Activated naive CD4-positive, alpha-beta T cell treated with anti-CD3 and anti-CD28 coated beads for 36 hours (primary cell): ENCODE data around the gene HSPA9. TPM values are rescaled to one million over a fixed set of nuclear protein-coding genes. Genes with fewer than 3 reads are reported as not detected.
A peak's percentile ranks its signal among the peaks of the same experiment; 100 is the strongest.

ENCODE experiments used
- CTCF ChIA-PET: fragments of 350-600 bp; sonication (Branson Sonifier 250); formaldehyde crosslinking; loops from one replicate; lab custom pipeline; 2021; ENCODE audit warnings: antibody characterized with exemption; lab: Charles Lee
- DNase-seq: peaks from one replicate; pipeline ENCODE4 v3.0.0-alpha.2; 2020
- H3K27ac Mint-ChIP-seq: one replicate; pipeline ENCODE4 v1.8.0; 2021; ENCODE audit warnings: mild to moderate bottlenecking, mixed read lengths
- H3K27me3 Mint-ChIP-seq: one replicate; pipeline ENCODE4 v1.8.0; 2021; ENCODE audit warnings: low read depth, mixed read lengths
- H3K36me3 Mint-ChIP-seq: one replicate; pipeline ENCODE4 v1.8.0; 2021; ENCODE audit warnings: low read depth, mixed read lengths
- H3K4me1 Mint-ChIP-seq: one replicate; pipeline ENCODE4 v1.8.0; 2021; ENCODE audit warnings: low read depth, mixed read lengths
- H3K4me3 Mint-ChIP-seq: one replicate; pipeline ENCODE4 v1.8.0; 2021; ENCODE audit warnings: mild to moderate bottlenecking, moderate library complexity, mixed read lengths
- H3K9me3 Mint-ChIP-seq: one replicate; pipeline ENCODE4 v1.8.0; 2021; ENCODE audit warnings: mixed read lengths
- intact Hi-C: fragments of 100-400 bp; cut with micrococcal nuclease; formaldehyde crosslinking; loops from one replicate; pipeline ENCODE4 v1.15.1; 2023
- total RNA-seq, 2 experiments: library from RNA; stranded (reverse); gene quantifications; one replicate each; pipeline ENCODE4 v1.2.3, GENCODE V29; 2021

Gene HSPA9
- total RNA-seq, 2 experiments from 2014 or later, result 457 to 472 TPM

DNA sequence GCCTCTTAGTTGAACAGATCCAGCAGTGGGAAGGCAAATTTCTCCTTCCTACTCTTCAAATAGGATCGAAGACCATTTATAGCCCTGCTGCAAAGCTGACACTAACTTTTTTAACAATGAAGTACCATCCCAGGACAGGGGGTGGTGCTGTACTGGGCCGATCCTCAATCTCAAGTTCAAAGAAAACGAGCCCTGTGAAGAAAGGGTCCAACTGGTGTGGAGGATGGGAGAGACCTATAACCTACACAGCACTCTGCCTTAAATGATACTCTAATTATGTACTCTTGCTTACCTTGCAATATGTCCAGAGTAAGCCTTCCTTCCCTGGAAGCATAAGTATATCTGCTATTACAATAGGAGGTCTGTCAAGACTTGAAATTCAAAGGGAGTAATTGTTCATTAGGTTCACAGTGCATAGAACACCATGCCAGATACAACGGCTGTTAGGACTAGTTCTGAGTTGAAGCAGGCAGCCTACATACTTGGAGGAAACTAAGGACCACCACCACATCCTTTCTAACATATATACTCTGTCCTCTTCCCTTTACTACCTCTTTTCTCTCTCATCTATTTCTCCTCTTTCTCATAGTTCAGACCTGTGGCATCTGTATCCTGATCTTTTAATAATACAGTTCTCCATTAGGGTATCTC, 38.4 kb downstream of the HSPA9 start:
- no peak overlapping the region for H3K27ac Mint-ChIP-seq
- no peak for DNase-seq
- no peak overlapping the region for H3K4me3 Mint-ChIP-seq
- H3K4me1 Mint-ChIP-seq, result peaks cover 72% of the 10 kb centered on the region
- H3K36me3 Mint-ChIP-seq, result peaks cover 26% of the 10 kb centered on the region
- H3K27me3 Mint-ChIP-seq, result no peaks in the 10 kb centered on the region
- H3K9me3 Mint-ChIP-seq, result no peaks in the 10 kb centered on the region
- CTCF ChIA-PET, result no interaction called here
- intact Hi-C loops, result no loop called here

DNA sequence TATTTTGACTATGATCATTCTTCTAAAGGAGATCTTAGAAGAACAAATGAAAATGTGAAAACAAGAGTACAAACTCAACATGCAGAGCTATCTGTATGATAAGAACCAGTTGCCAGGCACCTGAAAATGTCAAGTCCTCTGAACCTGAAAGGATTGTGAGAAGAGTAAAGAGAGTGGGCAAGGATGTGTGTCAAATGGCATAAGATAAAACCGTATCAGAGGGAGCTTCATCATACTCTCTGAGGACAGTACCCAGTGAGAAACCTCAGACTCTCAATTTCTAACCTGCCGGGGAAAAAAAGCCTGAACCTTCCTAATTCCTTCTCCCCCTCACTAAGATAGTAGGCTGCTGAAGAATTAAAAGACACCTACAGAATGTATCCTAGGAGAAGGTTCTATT, 39.0 kb downstream of the HSPA9 start:
- Mint-ChIP-seq H3K36me3 (peaks cover 29% of the 10 kb centered on the region), H3K4me3 (no peak overlapping the region), H3K27ac (peak overlapping the region; percentile 51), H3K27me3 (no peaks in the 10 kb centered on the region), H3K4me1 (peaks cover 70% of the 10 kb centered on the region), H3K9me3 (no peaks in the 10 kb centered on the region)
- no peak for DNase-seq
- intact Hi-C loops, result no loop called here
- CTCF ChIA-PET, result interaction anchor here (0.6 to 1.0 kb wide), 2 partner anchors 39 to 183 kb away, joined by 3 read pairs; partner anchors contain the start of gene HSPA9

DNA sequence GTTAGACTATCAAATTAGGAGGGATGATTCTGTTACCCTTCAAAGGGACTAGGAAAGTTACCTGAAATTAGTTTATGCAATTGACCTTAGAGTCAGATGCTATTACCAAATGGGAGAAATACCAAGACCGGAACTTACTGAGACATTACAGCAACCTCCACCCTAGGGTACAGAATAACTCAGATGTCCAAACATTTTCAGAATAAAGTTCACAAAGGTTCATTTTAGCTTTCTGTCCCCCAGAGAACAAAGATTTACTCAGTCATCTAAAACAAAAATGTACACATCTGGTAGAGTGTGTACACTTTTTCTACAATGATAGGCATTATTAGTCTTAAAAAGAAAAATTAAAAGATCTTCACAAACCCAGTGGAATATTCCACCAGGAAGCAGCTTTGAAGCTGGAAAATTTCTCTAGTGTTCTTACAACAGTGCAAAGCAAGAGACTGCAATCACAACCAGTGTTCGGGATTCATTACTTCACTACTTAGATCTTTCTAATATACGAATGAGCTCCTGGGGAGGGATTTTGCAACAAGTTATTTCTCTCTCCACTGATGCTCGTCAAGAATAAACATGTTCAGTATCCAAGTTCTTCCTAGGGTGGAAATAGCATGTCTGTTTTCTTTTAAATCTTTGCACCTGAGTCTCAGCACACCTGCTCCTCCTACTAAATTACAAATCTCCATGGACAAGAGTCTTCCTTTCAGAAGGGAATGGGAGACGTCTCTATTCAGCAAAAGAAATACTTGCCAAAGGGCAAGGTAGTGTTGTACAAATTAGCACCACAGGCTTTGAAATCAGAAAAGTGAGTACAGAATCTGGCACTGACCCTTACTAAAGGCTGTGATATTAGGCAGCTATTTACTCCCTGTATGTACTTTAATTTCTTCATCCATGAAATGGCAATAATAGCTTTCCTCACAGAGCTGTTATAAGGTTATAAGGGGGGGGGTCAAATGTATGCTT, 40.9 kb downstream of the HSPA9 start:
- Mint-ChIP-seq H3K36me3 (peaks cover 32% of the 10 kb centered on the region), H3K9me3 (no peaks in the 10 kb centered on the region), H3K4me1 (peaks cover 65% of the 10 kb centered on the region), H3K27me3 (no peaks in the 10 kb centered on the region), H3K4me3 (no peak overlapping the region), H3K27ac (no peak overlapping the region)
- intact Hi-C loops, result no loop called here
- no peak for DNase-seq
- CTCF ChIA-PET, result interaction anchor here (0.5 to 0.6 kb wide), 2 partner anchors 86 to 413 kb away, joined by 3 read pairs; no protein-coding TSS in a partner anchor

DNA sequence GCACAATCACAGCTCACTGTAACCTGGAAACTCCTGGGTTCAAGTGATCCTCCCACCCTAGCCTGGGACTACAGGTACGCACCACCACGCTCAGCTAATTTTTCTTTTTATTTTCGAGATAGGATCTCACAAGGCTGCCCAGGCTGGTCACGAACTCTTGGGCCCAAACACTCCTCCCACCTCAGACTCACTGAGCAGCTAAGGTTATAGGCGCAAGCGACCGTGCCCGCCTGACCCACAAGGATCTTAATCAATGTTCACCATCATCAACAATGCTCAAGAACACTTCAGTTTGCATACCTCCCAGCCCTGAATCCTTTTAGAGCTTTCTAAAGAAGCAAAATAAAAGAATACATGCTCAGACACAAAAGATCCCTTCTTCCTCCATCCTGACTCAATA, 45.4 kb downstream of the HSPA9 start:
- no peaks in the 10 kb centered on the region for H3K27me3 Mint-ChIP-seq
- H3K27ac Mint-ChIP-seq, result no peak overlapping the region
- peaks cover 41% of the 10 kb centered on the region for H3K36me3 Mint-ChIP-seq
- H3K4me1 Mint-ChIP-seq, result peaks cover 55% of the 10 kb centered on the region
- CTCF ChIA-PET, result interaction anchor here (0.6 to 1.0 kb wide), 2 partner anchors 80 to 334 kb away, joined by 3 read pairs; no protein-coding TSS in a partner anchor
- intact Hi-C loops, result no loop called here
- no peak overlapping the region for H3K4me3 Mint-ChIP-seq
- no peak for DNase-seq
- H3K9me3 Mint-ChIP-seq, result no peaks in the 10 kb centered on the region

DNA sequence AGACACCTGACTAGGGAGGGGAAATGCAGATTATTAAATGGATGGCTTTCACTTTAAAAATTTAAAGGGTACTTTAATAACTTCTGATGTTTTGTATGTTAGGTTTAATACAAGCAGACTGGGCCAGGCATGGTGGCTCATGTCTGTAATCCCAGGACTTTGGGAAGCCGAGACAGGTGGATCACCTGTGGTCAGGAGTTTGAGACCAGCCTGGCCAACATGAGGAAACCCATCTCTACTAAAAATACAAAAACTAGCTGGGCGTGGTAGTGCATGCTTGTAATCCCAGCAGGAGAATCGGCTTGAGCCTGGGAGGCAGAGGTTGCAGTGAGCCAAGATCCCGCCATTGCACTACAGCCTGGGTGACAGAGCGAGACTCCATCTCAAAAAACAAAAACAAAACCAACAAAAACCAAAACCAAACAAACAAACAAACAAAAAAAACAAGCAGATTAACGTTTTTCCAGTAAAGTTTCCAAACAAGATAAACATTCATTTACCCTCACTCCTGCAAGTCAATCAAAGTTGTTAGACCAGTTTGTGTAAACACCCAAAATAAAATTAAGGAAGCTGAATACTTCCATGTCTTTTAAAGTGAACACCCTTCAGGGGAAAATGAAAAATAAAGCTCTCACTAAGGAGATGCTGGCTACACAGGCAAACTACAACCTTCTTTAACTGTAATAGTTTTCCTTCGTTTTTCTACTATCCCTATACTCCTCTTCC, 46.3 kb downstream of the HSPA9 start:
- Mint-ChIP-seq H3K27me3 (no peaks in the 10 kb centered on the region), H3K4me1 (peaks cover 51% of the 10 kb centered on the region), H3K36me3 (peaks cover 34% of the 10 kb centered on the region), H3K27ac (no peak overlapping the region), H3K4me3 (no peak overlapping the region), H3K9me3 (no peaks in the 10 kb centered on the region)
- intact Hi-C loops, result no loop called here
- CTCF ChIA-PET, result interaction anchor here (0.7 to 0.8 kb wide), 3 partner anchors 12 to 177 kb away, joined by 3 to 9 read pairs (median 6); no protein-coding TSS in a partner anchor
- DNase-seq, result no peak

DNA sequence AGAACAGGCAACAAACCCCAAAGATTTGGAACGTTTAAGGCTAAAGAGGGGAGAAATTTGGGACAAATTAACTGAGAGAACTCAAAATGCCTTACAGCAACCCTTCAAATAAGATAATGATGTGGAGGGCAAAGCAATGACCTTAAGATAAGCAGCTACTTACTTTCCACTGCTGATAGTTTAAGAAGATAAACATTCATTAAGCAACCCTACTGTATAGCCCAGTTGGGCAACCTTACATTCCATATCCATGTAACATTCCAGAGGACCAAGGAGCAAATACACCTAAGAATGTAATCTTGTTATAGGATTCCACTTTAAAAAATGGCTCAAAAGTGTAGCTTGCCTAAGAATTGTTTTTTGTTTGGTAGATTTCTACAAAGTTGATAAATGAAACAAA, 47.0 kb downstream of the HSPA9 start:
- H3K27me3 Mint-ChIP-seq, result no peaks in the 10 kb centered on the region
- intact Hi-C loops, result no loop called here
- no peaks in the 10 kb centered on the region for H3K9me3 Mint-ChIP-seq
- CTCF ChIA-PET, result interaction anchor here (0.8 kb wide), 1 partner anchor 46 kb away, joined by 3 read pairs; no protein-coding TSS in a partner anchor
- no peak for DNase-seq
- H3K4me1 Mint-ChIP-seq, result peaks cover 51% of the 10 kb centered on the region
- H3K4me3 Mint-ChIP-seq, result no peak overlapping the region
- no peak overlapping the region for H3K27ac Mint-ChIP-seq
- peaks cover 33% of the 10 kb centered on the region for H3K36me3 Mint-ChIP-seq

DNA sequence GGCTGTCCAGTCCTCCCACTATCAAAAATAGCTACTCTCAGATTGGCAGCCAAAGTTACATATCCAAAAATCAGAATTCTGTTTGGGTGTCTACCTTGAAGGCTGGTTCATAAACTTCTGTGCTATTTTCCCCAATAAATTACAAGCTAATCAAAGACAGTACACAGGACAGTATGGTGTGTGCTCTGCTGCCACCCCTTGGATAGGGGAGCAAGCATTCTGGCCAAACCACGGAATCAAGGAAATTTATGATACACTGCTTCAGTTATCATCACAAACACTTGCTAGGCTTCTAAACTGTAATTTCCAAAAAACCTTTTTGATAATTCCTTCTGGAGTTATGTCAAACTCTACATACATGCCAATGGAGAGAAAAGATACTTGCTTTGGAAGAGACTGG, 48.0 kb downstream of the HSPA9 start:
- peaks cover 27% of the 10 kb centered on the region for H3K36me3 Mint-ChIP-seq
- no peaks in the 10 kb centered on the region for H3K27me3 Mint-ChIP-seq
- DNase-seq, result no peak
- intact Hi-C loops, result no loop called here
- H3K4me1 Mint-ChIP-seq, result peaks cover 49% of the 10 kb centered on the region
- no peak overlapping the region for H3K27ac Mint-ChIP-seq
- no peaks in the 10 kb centered on the region for H3K9me3 Mint-ChIP-seq
- CTCF ChIA-PET, result no interaction called here
- H3K4me3 Mint-ChIP-seq, result no peak overlapping the region

DNA sequence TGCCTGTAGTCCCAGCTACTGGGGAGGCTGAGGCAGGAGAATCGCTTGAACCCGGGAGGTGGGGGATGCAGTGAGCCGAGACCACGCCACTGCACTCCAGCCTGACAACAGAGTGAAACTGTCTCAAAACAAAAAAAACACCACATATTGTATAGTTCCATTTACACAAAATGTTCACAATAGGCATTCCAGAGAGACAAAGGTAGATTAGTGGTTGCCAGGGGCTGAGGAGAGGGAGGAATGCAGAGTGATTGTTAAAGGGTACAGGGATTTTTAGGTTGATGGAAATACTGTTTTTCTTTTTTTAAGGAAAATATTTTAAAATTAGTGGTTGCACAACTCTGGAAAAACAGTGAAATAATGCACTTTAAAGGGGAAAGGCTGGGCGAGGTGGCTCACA, 51.8 kb downstream of the HSPA9 start:
- no peaks in the 10 kb centered on the region for H3K27me3 Mint-ChIP-seq
- intact Hi-C loops, result no loop called here
- no peaks in the 10 kb centered on the region for H3K9me3 Mint-ChIP-seq
- CTCF ChIA-PET, result no interaction called here
- peaks cover 40% of the 10 kb centered on the region for H3K4me1 Mint-ChIP-seq
- no peak overlapping the region for H3K4me3 Mint-ChIP-seq
- H3K36me3 Mint-ChIP-seq, result peaks cover 17% of the 10 kb centered on the region
- no peak overlapping the region for H3K27ac Mint-ChIP-seq
- DNase-seq, result no peak

DNA sequence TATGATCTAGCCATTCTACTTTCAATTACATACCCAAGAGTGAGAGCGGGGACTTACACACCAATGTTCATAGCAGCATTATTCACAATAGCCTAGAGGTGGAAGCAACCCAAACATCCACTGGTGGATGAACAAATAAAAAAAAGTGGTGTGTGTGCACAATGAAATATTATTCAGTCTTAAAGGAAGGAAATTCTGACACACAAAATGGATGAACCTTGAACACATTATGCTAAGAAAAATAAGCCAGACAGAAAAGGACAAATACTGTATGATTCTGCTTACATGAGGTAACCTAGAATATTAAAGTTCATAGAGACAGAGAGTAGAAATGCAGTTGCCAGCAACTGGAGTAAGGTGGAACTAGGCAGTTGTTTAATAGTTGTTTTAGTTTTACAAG, 54.2 kb downstream of the HSPA9 start:
- Mint-ChIP-seq H3K4me3 (no peak overlapping the region), H3K27ac (peak overlapping the region; percentile 59), H3K4me1 (peaks cover 31% of the 10 kb centered on the region), H3K27me3 (no peaks in the 10 kb centered on the region), H3K36me3 (peaks cover 22% of the 10 kb centered on the region), H3K9me3 (no peaks in the 10 kb centered on the region)
- CTCF ChIA-PET, result interaction anchor here (0.6 to 0.9 kb wide), 3 partner anchors 15 to 338 kb away, joined by 3 read pairs; no protein-coding TSS in a partner anchor
- intact Hi-C loops, result no loop called here
- no peak for DNase-seq

DNA sequence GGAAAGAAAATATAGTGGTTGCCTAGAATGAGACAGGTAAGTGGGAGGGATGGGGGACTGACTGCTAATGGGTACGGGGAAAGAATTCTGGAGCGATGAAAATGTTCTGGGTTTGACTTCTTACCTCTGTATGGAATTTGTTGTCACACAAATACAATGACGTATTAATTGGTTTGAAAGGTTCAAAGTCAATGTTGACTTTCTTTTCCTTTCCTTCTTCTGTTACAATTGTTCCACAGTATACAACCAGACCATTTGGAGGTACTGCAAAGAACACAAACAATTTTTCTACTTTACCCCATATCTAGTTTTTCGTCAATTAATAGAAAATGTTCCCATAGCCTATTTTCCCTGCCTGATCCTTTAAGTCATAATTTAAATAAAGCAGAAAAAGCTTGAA, 57.8 kb downstream of the HSPA9 start:
- Mint-ChIP-seq H3K9me3 (no peaks in the 10 kb centered on the region), H3K36me3 (peaks cover 38% of the 10 kb centered on the region), H3K27ac (no peak overlapping the region), H3K4me1 (peaks cover 17% of the 10 kb centered on the region), H3K27me3 (no peaks in the 10 kb centered on the region), H3K4me3 (no peak overlapping the region)
- intact Hi-C loops, result no loop called here
- no peak for DNase-seq
- CTCF ChIA-PET, result interaction anchor here (1.1 kb wide), 1 partner anchor 67 kb away, joined by 3 read pairs; no protein-coding TSS in a partner anchor

DNA sequence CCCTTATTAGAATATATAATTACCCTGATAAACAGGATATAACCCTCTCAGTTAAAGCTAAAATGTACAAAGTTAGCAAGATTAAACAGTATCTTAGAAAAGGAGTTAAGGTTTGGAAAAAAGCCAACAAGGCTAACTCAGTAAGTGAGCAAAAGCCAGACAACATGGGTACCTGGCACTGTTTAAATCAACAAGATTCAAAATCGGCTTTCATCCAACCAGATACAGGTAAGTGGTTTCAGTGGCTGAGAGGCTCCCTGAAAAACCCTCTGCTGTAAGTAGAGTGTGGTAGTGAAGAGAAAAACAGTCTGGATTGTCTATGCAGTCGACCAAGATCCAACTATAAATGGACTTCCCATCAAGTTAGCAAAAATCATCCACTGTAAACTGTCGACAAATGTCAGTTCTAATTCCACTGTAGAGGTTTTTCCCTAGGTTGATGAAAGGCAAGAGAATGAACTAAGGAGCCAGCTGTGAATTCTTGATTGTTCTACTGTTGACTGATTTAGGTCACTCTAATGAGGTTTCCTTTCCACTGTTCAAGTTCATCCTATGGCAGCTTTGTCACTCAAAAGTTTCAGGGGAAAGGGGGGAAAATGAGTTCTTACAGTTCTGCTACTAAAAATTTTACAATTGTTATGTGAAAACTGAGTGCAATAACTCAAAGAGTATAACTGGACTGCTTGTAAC, 59.5 kb downstream of the HSPA9 start:
- CTCF ChIA-PET, result no interaction called here
- peaks cover 36% of the 10 kb centered on the region for H3K36me3 Mint-ChIP-seq
- H3K27ac Mint-ChIP-seq, result no peak overlapping the region
- no peak for DNase-seq
- intact Hi-C loops, result no loop called here
- H3K9me3 Mint-ChIP-seq, result no peaks in the 10 kb centered on the region
- peaks cover 5% of the 10 kb centered on the region for H3K4me1 Mint-ChIP-seq
- no peaks in the 10 kb centered on the region for H3K27me3 Mint-ChIP-seq
- no peak overlapping the region for H3K4me3 Mint-ChIP-seq
